Naive thymus-derived CD4-positive, alpha-beta T cell (primary cell): ENCODE results near the gene C1orf210. TPM values are rescaled to one million over a fixed set of nuclear protein-coding genes. Genes with fewer than 3 reads are reported as not detected.
A peak's percentile ranks its signal among the peaks of the same experiment; 100 is the strongest.

Experiments used
- ATAC-seq: fragments of 150-1000 bp; cut with Tn5 transposase; 2 replicates; pipeline ENCODE4 v1.10.0; 2021; ENCODE audit warnings: mild to moderate bottlenecking, moderate library complexity
- CTCF ChIA-PET: fragments of 350-600 bp; sonication (Branson Sonifier 250); formaldehyde crosslinking; loops from one replicate; lab custom pipeline; 2021; ENCODE audit warnings: antibody characterized with exemption; lab: Charles Lee
- POLR2A ChIA-PET: fragments of 350-600 bp; sonication (Branson Sonifier 250); formaldehyde crosslinking; loops from one replicate; lab custom pipeline; 2021; ENCODE audit warnings: antibody characterized with exemption, inconsistent platforms; lab: Charles Lee
- DNase-seq, 9 donors: peaks; one replicate each; pipeline versions ENCODE4 v3.0.0 to v3.0.0-alpha.2; 2020 to 2022; ENCODE audit warnings: mixed read lengths in 1 of 9
- H3K27ac ChIP-seq: one replicate; pipeline ENCODE4 v1.7.0; 2013; ENCODE audit warnings: mild to moderate bottlenecking, low read depth, low read length, moderate library complexity
- H3K27me3 ChIP-seq, 2 donors: one replicate each; pipeline ENCODE4 v1.7.0; 2013; ENCODE audit warnings: low read length in 2 of 2, mild to moderate bottlenecking in 2 of 2, moderate library complexity in 2 of 2; ENCODE audit not compliant: control insufficient read depth in 2 of 2, insufficient read depth in 2 of 2
- H3K36me3 ChIP-seq, 3 experiments: 1 replicate in 2 of 3; 2 replicates in 1 of 3; pipeline ENCODE4 v1.7.0; 2013; ENCODE audit warnings: low read length in 3 of 3, mild to moderate bottlenecking in 3 of 3, moderate library complexity in 1 of 3; ENCODE audit not compliant: insufficient read depth in 3 of 3, control insufficient read depth in 2 of 3
- H3K4me1 ChIP-seq, 2 donors: one replicate each; pipeline ENCODE4 v1.7.0; 2013; ENCODE audit warnings: low read length in 2 of 2, mild to moderate bottlenecking in 2 of 2, moderate library complexity in 1 of 2; ENCODE audit not compliant: control insufficient read depth in 2 of 2, insufficient read depth in 2 of 2
- H3K4me3 ChIP-seq: 2 replicates; pipeline ENCODE4 v1.7.0; 2013; ENCODE audit warnings: mild to moderate bottlenecking, low read length
- H3K9me3 ChIP-seq, 3 experiments: 1 replicate in 2 of 3; 2 replicates in 1 of 3; pipeline ENCODE4 v1.7.0; 2013; ENCODE audit warnings: low read length in 3 of 3; ENCODE audit not compliant: control insufficient read depth in 2 of 3
- H3K27ac Mint-ChIP-seq, 9 donors: one replicate each; pipeline ENCODE4 v1.8.0; 2020 to 2022; ENCODE audit warnings: mixed read lengths in 9 of 9, mild to moderate bottlenecking in 8 of 9, moderate library complexity in 5 of 9, inconsistent platforms in 2 of 9
- H3K27me3 Mint-ChIP-seq, 5 donors: one replicate each; pipeline ENCODE4 v1.8.0; 2021 to 2022; ENCODE audit warnings: mixed read lengths in 5 of 5, mild to moderate bottlenecking in 1 of 5
- H3K36me3 Mint-ChIP-seq, 5 donors: one replicate each; pipeline ENCODE4 v1.8.0; 2020 to 2022; ENCODE audit warnings: mixed read lengths in 5 of 5, mild to moderate bottlenecking in 3 of 5, inconsistent platforms in 1 of 5
- H3K4me1 Mint-ChIP-seq, 7 donors: one replicate each; pipeline ENCODE4 v1.8.0; 2020 to 2022; ENCODE audit warnings: mixed read lengths in 7 of 7, mild to moderate bottlenecking in 3 of 7, inconsistent platforms in 1 of 7
- H3K4me3 Mint-ChIP-seq, 10 donors: one replicate each; pipeline ENCODE4 v1.8.0; 2020 to 2022; ENCODE audit warnings: mild to moderate bottlenecking in 10 of 10, mixed read lengths in 10 of 10, moderate library complexity in 6 of 10, inconsistent platforms in 2 of 10
- H3K9me3 Mint-ChIP-seq, 11 donors: one replicate each; pipeline ENCODE4 v1.8.0; 2020 to 2022; ENCODE audit warnings: mixed read lengths in 11 of 11, mild to moderate bottlenecking in 4 of 11, inconsistent platforms in 1 of 11, moderate library complexity in 1 of 11
- intact Hi-C, 2 donors: fragments of 100-400 bp; cut with micrococcal nuclease; formaldehyde crosslinking; loops; one replicate each; pipeline ENCODE4 v1.15.1; 2023
- polyA plus RNA-seq, 2 donors: library from polyadenylated mRNA; unstranded; fragments of 300-500 nt; fragmentation: Illumina TruSeq; gene quantifications; one replicate each; pipeline ENCODE4 v1.2.3, GENCODE V29; 2021
- total RNA-seq, 6 experiments: library from RNA in 5 of 6; stranded (reverse) in 5 of 6; gene quantifications; 1 replicate in 5 of 6; 2 replicates in 1 of 6; pipeline ENCODE4 v1.2.3 and lab custom pipeline; 2021 to 2026

C1orf210 gene
- total and polyA plus RNA-seq, 7 experiments from 2014 or later: not detected

DNA sequence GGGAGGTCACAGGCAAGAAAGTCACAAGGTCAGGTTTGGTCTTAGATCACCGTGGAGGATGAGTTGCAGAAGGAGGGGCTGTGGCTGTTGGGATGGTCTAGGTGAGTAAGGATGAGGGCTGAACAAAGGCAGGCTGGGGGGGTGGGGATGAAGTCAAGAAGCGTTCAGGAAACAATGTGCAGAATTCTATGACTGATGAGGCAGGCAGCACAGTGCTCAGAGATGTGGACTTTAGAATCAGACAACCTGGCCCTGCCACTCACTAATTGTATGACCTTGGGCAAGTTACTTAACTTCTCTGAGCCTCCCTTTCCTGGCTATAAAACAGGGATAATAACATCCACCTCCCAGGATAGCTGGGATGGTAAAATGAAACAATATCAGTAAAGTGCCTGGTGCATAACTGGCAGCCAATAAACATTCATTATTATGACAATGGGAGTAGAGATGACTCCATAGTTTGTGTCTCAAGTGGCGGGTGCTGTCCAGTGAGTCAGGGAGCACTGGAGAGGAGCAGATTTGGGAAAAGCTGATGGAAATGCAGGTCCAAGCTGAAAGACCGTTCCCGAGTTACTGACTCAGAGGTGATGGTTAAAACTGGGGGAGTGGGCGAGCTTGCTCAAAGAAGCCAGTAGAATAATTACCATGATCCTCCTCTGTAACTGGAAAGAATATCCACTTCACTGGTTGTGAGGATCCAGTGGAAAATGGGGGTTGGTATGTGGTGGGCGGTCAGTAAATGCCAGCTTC, 17.5 kb upstream of the C1orf210 start:
- ChIA-PET POLR2A (no interaction called here), CTCF (interaction anchor here (0.8 kb wide), 1 partner anchor 76 kb away, joined by 3 read pairs; no protein-coding TSS in a partner anchor)
- intact Hi-C loops: no loop called here
- Histone ChIP-seq H3K4me1 (no peaks in the 10 kb centered on the region), H3K27ac (no peak overlapping the region), H3K27me3 (no peaks in the 10 kb centered on the region), H3K4me3 (no peak overlapping the region), H3K9me3 (no peaks in the 10 kb centered on the region), H3K36me3 (no peaks in the 10 kb centered on the region)
- peaks cover 0 to 5% (median 0%) of the 10 kb centered on the region in 7 donors for H3K4me1 Mint-ChIP-seq
- no peak for ATAC-seq
- no peak overlapping the region for H3K4me3 Mint-ChIP-seq
- H3K27me3 Mint-ChIP-seq: peaks cover 0 to 4% (median 0%) of the 10 kb centered on the region in 5 donors
- H3K9me3 Mint-ChIP-seq: no peaks in the 10 kb centered on the region
- H3K27ac Mint-ChIP-seq: peak overlapping the region in 1 of 9 donors; percentile 42
- DNase-seq: no peak
- H3K36me3 Mint-ChIP-seq: no peaks in the 10 kb centered on the region

DNA sequence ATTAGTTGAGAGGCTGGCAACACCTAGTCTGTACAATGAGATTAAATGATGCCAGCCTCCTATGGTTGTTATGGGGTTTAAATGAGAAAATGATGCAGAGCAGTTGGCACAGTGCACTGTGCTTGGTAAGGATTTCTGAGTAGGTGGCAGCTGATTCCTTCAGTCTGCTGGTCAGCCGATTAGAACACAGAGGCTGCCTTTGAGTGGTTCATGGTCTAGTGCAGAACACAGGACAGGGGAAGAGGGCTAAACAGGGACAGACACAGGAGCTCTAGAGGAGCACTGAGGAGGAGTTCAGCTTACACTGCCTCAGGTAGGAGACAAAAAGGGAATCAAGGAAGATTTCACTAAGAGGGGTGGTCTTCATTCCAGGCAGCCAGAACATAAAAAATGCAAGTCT, 16.8 kb upstream of the C1orf210 start:
- H3K4me1 ChIP-seq: no peaks in the 10 kb centered on the region
- ChIA-PET POLR2A (no interaction called here), CTCF (no interaction called here)
- H3K4me3 ChIP-seq: no peak overlapping the region
- DNase-seq (no peak), ATAC-seq (no peak)
- Mint-ChIP-seq H3K27me3 (peaks cover 0 to 4% (median 0%) of the 10 kb centered on the region in 5 donors), H3K4me3 (no peak overlapping the region), H3K27ac (no peak overlapping the region), H3K36me3 (no peaks in the 10 kb centered on the region), H3K9me3 (no peaks in the 10 kb centered on the region), H3K4me1 (peaks cover 0 to 5% (median 0%) of the 10 kb centered on the region in 7 donors)
- H3K27me3 ChIP-seq: no peaks in the 10 kb centered on the region
- H3K36me3 ChIP-seq: no peaks in the 10 kb centered on the region
- no peaks in the 10 kb centered on the region for H3K9me3 ChIP-seq
- intact Hi-C loops: no loop called here
- no peak overlapping the region for H3K27ac ChIP-seq

DNA sequence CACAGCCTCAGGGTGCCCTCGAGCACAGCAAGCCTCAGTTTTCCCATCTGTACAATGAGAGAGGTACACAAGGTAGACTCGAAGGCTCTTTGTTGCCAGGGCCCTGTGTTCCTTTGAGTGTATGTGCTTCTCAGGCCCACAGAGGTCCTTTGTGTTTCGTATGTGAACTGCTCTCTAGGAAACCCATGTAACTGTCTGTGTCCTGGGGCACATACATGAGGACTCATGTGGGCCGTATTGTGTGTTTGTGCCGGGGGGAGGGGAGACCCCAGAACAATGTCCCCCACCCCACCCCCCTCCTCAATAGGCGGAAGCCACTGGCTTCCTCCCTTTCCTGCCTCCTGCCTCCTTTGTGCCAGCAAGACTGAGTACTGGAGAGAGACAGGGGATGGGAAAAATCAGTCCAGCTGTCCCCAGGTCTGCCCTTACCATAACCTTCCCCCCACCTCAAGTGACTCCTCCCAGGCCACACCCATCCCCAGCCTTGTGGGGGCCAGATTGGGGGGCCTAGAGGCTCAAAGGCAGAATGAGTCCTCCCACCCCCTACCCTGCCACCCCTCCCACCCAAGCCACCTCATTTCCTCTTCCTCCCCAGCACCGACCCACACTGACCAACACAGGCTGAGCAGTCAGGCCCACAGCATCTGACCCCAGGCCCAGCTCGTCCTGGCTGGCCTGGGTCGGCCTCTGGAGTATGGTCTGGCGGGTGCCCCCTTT, 15.2 kb upstream of the C1orf210 start, which contains the start of gene TIE1:
TSS of gene TIE1 (plus strand) at position 605 of the 717 bp plus-strand sequence. CDS start at position 695, 90 bp downstream.
- H3K27ac Mint-ChIP-seq: no peak within 1 kb of the TSS
- intact Hi-C loops: no loop called here
- H3K27ac ChIP-seq: no peak within 1 kb of the TSS
- CTCF ChIA-PET: no interaction called here
- H3K9me3 Mint-ChIP-seq: no peaks in the 10 kb centered on the region
- DNase-seq (no peak), ATAC-seq (no peak)
- H3K9me3 ChIP-seq: no peaks in the 10 kb centered on the region
- H3K4me3 ChIP-seq: no peak within 1 kb of the TSS
- H3K27me3 ChIP-seq: no peaks in the 10 kb centered on the region
- H3K4me3 Mint-ChIP-seq: peak within 1 kb of the TSS in 1 of 10 donors; percentile 53
- no peaks in the 10 kb centered on the region for H3K27me3 Mint-ChIP-seq
- no peaks in the 10 kb centered on the region for H3K36me3 ChIP-seq
- H3K4me1 Mint-ChIP-seq: peaks cover 2 to 19% (median 12%) of the 10 kb centered on the region in 7 donors
- H3K36me3 Mint-ChIP-seq: no peaks in the 10 kb centered on the region
- H3K4me1 ChIP-seq: peaks cover 5 to 6% of the 10 kb centered on the region in 2 donors
- POLR2A ChIA-PET: no interaction called here

DNA sequence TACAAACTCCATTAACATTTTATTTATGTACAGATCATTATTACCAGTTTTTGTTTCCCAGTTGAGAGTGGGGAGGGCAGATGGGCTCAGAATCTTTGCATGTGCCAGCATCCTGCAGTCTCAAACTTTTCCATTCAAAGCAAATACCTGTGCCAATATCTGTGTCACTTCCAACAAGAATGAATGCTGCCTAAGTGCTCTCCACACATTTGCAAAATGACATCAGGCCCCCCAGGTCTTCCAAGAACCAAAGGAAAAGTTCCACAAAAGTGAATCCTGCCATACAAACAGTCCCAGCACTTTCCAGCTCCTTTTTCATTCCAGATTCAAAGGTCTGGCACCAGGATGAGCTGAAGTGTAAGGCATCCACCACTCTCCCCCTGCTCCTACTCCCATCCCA, 13.7 kb upstream of the C1orf210 start:
- H3K36me3 Mint-ChIP-seq: no peaks in the 10 kb centered on the region
- peaks cover 2 to 25% (median 21%) of the 10 kb centered on the region in 7 donors for H3K4me1 Mint-ChIP-seq
- no peaks in the 10 kb centered on the region for H3K27me3 Mint-ChIP-seq
- ChIA-PET POLR2A (interaction anchor here (0.6 kb wide), 1 partner anchor 11 kb away, joined by 3 read pairs; no protein-coding TSS in a partner anchor), CTCF (no interaction called here)
- H3K9me3 Mint-ChIP-seq: no peaks in the 10 kb centered on the region
- no peak for ATAC-seq
- no peak overlapping the region for H3K4me3 Mint-ChIP-seq
- Histone ChIP-seq H3K27ac (no peak overlapping the region), H3K9me3 (no peaks in the 10 kb centered on the region), H3K4me1 (peaks cover 8 to 16% of the 10 kb centered on the region in 2 donors), H3K4me3 (no peak overlapping the region), H3K36me3 (no peaks in the 10 kb centered on the region), H3K27me3 (no peaks in the 10 kb centered on the region)
- H3K27ac Mint-ChIP-seq: peak overlapping the region in 2 of 9 donors; percentile 20 to 34
- no peak for DNase-seq
- intact Hi-C loops: loop anchor here in 1 of 2 donors (5.0 kb wide), 1 partner anchor 58 kb away; the partner anchor contains the start of gene CDC20

DNA sequence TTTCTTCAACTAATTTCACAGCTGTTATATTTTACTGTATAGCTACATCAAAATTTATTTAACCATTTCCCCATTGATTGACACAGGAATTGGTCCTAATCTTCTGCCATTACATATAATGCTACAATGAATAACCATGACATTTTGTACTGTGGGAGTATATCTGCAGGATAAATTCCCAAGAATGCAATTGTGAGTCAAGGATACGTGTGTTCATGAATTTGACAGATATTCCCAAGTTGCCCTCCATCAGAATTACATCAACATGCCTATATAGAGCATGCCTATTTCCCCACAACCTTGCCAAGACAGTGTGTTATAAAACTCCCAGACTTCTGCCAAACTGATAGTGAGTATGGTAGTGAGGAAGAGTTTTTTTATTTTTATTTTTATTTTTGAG, 12.7 kb upstream of the C1orf210 start:
- Histone ChIP-seq H3K27me3 (no peaks in the 10 kb centered on the region), H3K27ac (no peak overlapping the region), H3K9me3 (no peaks in the 10 kb centered on the region), H3K4me1 (peaks cover 8 to 16% of the 10 kb centered on the region in 2 donors), H3K36me3 (no peaks in the 10 kb centered on the region), H3K4me3 (no peak overlapping the region)
- ChIA-PET CTCF (no interaction called here), POLR2A (no interaction called here)
- Mint-ChIP-seq H3K9me3 (no peaks in the 10 kb centered on the region), H3K27me3 (no peaks in the 10 kb centered on the region), H3K27ac (no peak overlapping the region), H3K36me3 (no peaks in the 10 kb centered on the region), H3K4me1 (peaks cover 2 to 28% (median 22%) of the 10 kb centered on the region in 7 donors), H3K4me3 (no peak overlapping the region)
- ATAC-seq (no peak), DNase-seq (no peak)
- intact Hi-C loops: loop anchor here in 1 of 2 donors (5.0 kb wide), 1 partner anchor 59 kb away; the partner anchor contains the start of gene CDC20

DNA sequence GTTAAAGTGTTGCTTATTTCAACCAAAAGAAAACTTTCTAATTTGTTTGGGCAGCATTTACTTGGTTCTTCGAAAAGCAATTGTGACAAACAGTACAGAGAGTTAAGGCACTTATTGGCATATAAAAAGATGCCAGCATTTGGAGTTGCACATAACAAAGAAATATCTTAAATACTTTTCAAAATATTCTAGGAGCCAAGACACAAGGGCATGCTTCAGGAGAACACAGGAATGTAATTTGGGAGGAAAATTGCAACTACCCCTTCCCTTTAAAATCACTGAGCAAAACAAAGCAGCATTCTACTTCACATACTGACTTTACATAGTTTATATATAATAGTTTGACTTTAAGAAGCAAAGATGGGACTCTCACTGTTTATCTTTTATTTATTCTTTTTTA, 10.8 kb upstream of the C1orf210 start:
- ChIA-PET POLR2A (no interaction called here), CTCF (no interaction called here)
- H3K4me3 ChIP-seq: no peak overlapping the region
- Mint-ChIP-seq H3K27ac (peak overlapping the region; percentile 56 to 95 (median 80)), H3K4me1 (peaks cover 4 to 29% (median 22%) of the 10 kb centered on the region in 7 donors), H3K9me3 (no peaks in the 10 kb centered on the region), H3K36me3 (no peaks in the 10 kb centered on the region), H3K27me3 (no peaks in the 10 kb centered on the region), H3K4me3 (peak overlapping the region in 4 of 10 donors; percentile 50 to 75 (median 63))
- DNase-seq (no peak), ATAC-seq (no peak)
- intact Hi-C loops: loop anchor here in 1 of 2 donors (5.0 kb wide), 1 partner anchor 61 kb away; the partner anchor contains the start of gene CDC20
- H3K27ac ChIP-seq: peak overlapping the region; percentile 46
- no peaks in the 10 kb centered on the region for H3K9me3 ChIP-seq
- H3K27me3 ChIP-seq: no peaks in the 10 kb centered on the region
- peaks cover 8 to 16% of the 10 kb centered on the region in 2 donors for H3K4me1 ChIP-seq
- no peaks in the 10 kb centered on the region for H3K36me3 ChIP-seq
